ENCODE results near the gene DNAJC27. TPM values are rescaled to one million over a fixed set of nuclear protein-coding genes. Genes with fewer than 3 reads are reported as not detected.

DNAJC27 gene
- total RNA-seq, 1 experiment from 2014 or later, result 5.1 TPM

- CTCF ChIA-PET, result no interaction called here
- no TSS peak for BruUV-seq (replicated peaks)
- Histone ChIP-seq H3K9me2 (ENCODE audit: insufficient read depth) (no peaks in the 10 kb centered on the region), H3K27me3 (ENCODE audit: insufficient read depth, low read depth) (no peaks in the 10 kb centered on the region), H3K79me2 (ENCODE audit: low read depth) (no peaks in the 10 kb centered on the region), H3K36me3 (ENCODE audit: low read depth) (no peaks in the 10 kb centered on the region), H4K20me1 (ENCODE audit: insufficient read depth) (no peaks in the 10 kb centered on the region), H3F3A (ENCODE audit: insufficient read depth, low read depth) (peaks cover 10% of the 10 kb centered on the region), H3K4me3 (no peak overlapping the region), H3K4me2 (no peak overlapping the region), H2AFZ (no peak overlapping the region), H3K27ac (no peak overlapping the region), H3K4me1 (replicated peaks; ENCODE audit: insufficient read depth) (peaks cover 8% of the 10 kb centered on the region; the same call in 1 of the 2 replicates), H3K9me3 (ENCODE audit: insufficient read depth, low read depth) (no peaks in the 10 kb centered on the region)
- TF ChIP-seq EZH2 (IDR thresholded peaks at IDR 0.05; ENCODE audit: low read depth) (no peak), CTCF (conservative IDR thresholded peaks at IDR 0.05) (no peak)
- POLR2A ChIA-PET (ENCODE audit: unreplicated experiment), result no interaction called here
- no peak for DNase-seq
- intact Hi-C loops (cut with micrococcal nuclease; ENCODE audit: unreplicated experiment), result no loop called here
Observed at GRCh38 chr2:24924266-24924665, 47.5 kb downstream of the DNAJC27 start.

DNA sequence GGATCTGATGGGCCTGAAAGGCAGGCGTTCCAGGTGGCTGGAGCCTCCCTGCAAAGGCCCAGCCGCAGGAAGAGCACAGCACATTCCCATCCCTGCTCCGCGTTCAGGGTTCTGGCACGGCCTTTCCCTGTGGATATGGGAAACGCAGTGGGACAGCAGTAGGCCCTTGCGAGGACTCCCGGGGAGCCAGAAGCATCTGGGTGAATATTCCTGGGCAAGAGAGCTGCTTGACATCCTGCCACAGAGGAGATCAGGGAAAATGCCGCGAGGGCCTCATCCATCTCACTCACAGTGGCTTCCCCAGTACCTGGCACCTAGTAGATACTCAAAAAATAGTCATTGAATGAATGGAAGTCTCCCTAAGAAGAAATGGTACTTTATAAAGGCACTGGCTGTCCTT is 48.6 kb downstream of the DNAJC27 start:
- POLR2A ChIA-PET (ENCODE audit: unreplicated experiment), result no interaction called here
- Histone ChIP-seq H3K27me3 (ENCODE audit: insufficient read depth, low read depth) (no peaks in the 10 kb centered on the region), H3K79me2 (ENCODE audit: low read depth) (0 out of 2 replicates have a peak, but pooled peaks cover 8% of the 10 kb centered on the region), H3K4me2 (no peak overlapping the region), H3K36me3 (ENCODE audit: low read depth) (no peaks in the 10 kb centered on the region), H3K27ac (no peak overlapping the region), H3K9me3 (ENCODE audit: insufficient read depth, low read depth) (no peaks in the 10 kb centered on the region), H2AFZ (no peak overlapping the region), H3K9me2 (ENCODE audit: insufficient read depth) (no peaks in the 10 kb centered on the region), H4K20me1 (ENCODE audit: insufficient read depth) (peaks cover 4% of the 10 kb centered on the region; the same call in 1 of the 2 replicates), H3K4me3 (no peak overlapping the region), H3K4me1 (replicated peaks; ENCODE audit: insufficient read depth) (peaks cover 12% of the 10 kb centered on the region), H3F3A (ENCODE audit: insufficient read depth, low read depth) (peaks cover 10% of the 10 kb centered on the region)
- DNase-seq, result no peak
- intact Hi-C loops (cut with micrococcal nuclease; ENCODE audit: unreplicated experiment), result no loop called here
- BruUV-seq (replicated peaks), result no TSS peak
- CTCF ChIA-PET, result no interaction called here
- TF ChIP-seq EZH2 (IDR thresholded peaks at IDR 0.05; ENCODE audit: low read depth) (no peak), CTCF (conservative IDR thresholded peaks at IDR 0.05) (no peak)

GRCh38 chr2:24922556-24922955 is 49.2 kb downstream of the DNAJC27 start:
- H3K4me1 ChIP-seq (replicated peaks; ENCODE audit: insufficient read depth), result peaks cover 12% of the 10 kb centered on the region
- no peaks in the 10 kb centered on the region for H3K9me3 ChIP-seq (ENCODE audit: insufficient read depth, low read depth)
- 0 out of 2 replicates have a peak, but pooled peaks cover 9% of the 10 kb centered on the region for H3K79me2 ChIP-seq (ENCODE audit: low read depth)
- intact Hi-C loops (cut with micrococcal nuclease; ENCODE audit: unreplicated experiment), result no loop called here
- H2AFZ ChIP-seq, result no peak overlapping the region
- ChIA-PET POLR2A (ENCODE audit: unreplicated experiment) (no interaction called here), CTCF (no interaction called here)
- no peak overlapping the region for H3K4me3 ChIP-seq
- no peak overlapping the region for H3K27ac ChIP-seq
- peaks cover 4% of the 10 kb centered on the region; the same call in 1 of the 2 replicates for H4K20me1 ChIP-seq (ENCODE audit: insufficient read depth)
- TF ChIP-seq CTCF (conservative IDR thresholded peaks at IDR 0.05), result no peak
- TF ChIP-seq EZH2 (IDR thresholded peaks at IDR 0.05; ENCODE audit: low read depth), result no peak
- BruUV-seq (replicated peaks), result no TSS peak
- H3K9me2 ChIP-seq (ENCODE audit: insufficient read depth), result no peaks in the 10 kb centered on the region
- no peak overlapping the region for H3K4me2 ChIP-seq
- no peak for DNase-seq
- peaks cover 10% of the 10 kb centered on the region for H3F3A ChIP-seq (ENCODE audit: insufficient read depth, low read depth)
- H3K36me3 ChIP-seq (ENCODE audit: low read depth), result no peaks in the 10 kb centered on the region
- H3K27me3 ChIP-seq (ENCODE audit: insufficient read depth, low read depth), result no peaks in the 10 kb centered on the region
